GM23248 (cell line): ENCODE results near the gene KCNC2.

Source experiments
- EZH2 ChIP-seq: fragments of 200-600 bp; sonication (generic); IDR thresholded peaks from 2 replicates; pipeline ENCODE4 v1.6.1; 2018; ENCODE audit warnings: antibody characterized with exemption, mild to moderate bottlenecking; ENCODE audit not compliant: insufficient read depth, poor library complexity, severe bottlenecking
- EZH2phosphoT487 ChIP-seq: fragments of 200-600 bp; sonication (generic); IDR thresholded peaks from 2 replicates; pipeline ENCODE4 v1.6.1; 2018; ENCODE audit warnings: antibody characterized with exemption, moderate library complexity, mild to moderate bottlenecking, low read depth; ENCODE audit not compliant: insufficient read depth

DNA sequence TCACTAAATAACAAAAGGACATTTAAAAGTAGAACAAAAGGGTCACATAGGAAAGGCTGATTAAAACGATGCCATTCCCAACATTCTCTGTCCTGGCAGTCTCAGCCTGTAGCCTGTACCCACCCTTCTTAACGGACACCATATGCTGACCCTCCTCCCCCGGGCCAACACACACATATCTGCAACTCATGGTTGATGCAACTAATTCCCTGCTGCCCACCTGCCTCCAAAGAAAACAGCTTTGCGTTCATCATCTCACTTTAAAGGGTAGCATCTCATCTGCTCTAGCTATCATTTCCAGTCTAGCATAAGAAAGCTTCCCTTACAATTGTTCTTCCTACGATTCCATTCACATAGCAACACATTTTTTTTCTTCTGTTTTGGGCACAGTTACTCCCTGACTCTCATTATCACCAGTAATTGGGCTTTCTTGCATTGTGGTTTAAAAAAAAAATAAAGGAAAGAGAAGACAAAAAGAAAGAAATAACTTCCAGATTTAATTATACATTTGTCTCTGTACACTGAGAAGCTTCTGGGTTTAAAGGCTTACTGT, 92.9 kb downstream of the KCNC2 start:
- TF ChIP-seq EZH2 (no peak), EZH2phosphoT487 (no peak)
